Measurements from ENCODE around the gene HYAL1.
"Not testable (repeated sequence)": the region's sequence is repeated elsewhere in the genome, so short reads cannot be mapped to it uniquely, and the experiment has no call there.

Gene HYAL1

DNA sequence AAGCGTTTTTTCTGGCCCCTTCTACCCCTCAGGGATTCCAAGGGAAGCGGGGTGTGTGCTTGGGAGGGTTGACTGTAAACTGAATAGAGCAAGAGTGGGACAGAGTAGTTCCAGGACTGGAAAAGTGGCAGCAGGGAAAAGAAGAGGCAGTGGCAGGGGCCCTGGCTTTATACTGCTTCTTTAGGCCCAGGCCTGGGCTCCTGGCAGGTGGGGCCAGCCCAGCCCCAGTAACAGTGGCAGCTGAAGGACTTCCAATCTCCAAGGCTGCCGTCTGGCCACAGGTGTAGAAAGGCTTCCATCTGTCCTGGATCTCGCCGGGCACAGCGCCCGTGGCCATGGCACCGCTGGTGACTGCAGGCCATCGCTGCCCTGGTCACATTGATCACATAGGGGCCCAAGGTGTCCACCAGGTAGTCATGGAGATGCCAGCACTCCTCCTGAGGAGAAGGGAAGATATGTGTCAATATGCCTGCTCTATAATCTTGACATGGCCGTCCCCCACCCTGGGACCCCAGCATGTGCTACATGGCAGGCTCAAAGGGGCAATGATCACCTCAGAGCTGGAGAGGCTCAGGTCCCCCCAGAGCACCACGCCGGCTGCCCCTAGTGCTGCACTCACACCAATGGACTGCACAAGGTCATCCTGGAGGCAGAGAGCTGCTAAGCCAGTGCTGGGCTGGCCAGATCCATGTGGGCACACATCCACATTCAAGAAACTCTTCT lies 10.1 kb downstream of the HYAL1 start:
- peak; percentile 62 for DNase-seq

GRCh38 chr3:50292159-50293078 lies 11.0 kb downstream of the HYAL1 start, which contains the start of gene IFRD2:
TSS of gene IFRD2 (minus strand) at chr3:50292429. CDS start at chr3:50292274, 155 bp downstream.
- DNase-seq = peak; percentile 99

GRCh38 chr3:50290161-50290641 lies 13.2 kb downstream of the HYAL1 start:
- DNase-seq = peak; percentile 62

GRCh38 chr3:50289130-50289529 lies 14.2 kb downstream of the HYAL1 start:
- no peak for DNase-seq

DNA sequence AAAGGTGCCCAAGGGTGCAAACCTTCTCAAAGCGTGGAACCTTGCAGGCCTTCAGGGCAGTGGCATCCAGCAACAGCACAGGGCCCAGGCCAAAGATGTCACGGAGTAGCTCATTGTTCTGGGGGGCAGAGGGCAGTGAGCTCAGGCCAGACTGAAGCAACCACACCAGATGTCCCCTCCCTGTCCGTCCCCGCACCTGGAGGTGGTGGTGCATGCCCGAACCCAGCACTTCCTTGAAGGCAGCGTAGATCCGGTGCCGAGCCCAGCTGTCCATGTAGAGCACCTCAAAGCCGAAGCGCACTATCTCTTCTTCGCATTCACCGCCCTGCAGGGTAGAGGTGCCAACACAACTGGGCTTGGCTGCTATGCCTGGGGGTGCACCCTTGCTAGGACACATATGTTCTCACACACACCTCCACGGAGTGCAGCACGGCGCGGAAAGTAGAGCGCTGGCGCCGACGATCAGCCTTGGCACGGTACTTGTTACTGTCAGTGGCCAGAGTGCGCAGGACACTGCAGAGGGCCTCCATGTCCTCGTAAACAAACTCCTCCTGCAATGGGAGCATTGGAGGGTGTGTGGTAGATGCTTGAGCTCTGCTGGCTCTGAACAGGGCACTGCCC lies 14.9 kb downstream of the HYAL1 start:
- peak; percentile 60 for DNase-seq

DNA sequence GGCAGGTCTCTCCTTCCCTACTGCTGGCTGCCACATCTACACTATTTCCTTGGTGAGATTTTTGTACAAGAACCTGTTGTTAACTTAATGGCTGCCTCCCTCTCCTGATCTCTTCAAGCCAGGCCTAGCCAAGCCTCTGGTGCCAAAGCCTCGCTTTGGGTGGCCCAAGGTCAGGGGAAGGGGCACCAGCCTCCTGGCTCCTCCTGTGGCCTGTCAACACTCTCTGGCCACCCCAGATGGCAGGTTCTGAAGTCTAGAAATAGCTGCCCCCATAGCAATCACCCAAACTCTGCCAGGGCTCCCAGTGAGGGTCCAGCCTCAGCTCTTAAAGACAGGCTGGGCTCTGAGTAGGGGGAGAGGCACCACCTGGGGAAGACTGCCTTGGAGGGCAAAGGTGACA lies 16.1 kb downstream of the HYAL1 start:
- peak; percentile 57 for DNase-seq

- DNase-seq = peak; percentile 60
These were observed 16.8 kb downstream of the HYAL1 start for GRCh38 chr3:50286322-50287227.

DNA sequence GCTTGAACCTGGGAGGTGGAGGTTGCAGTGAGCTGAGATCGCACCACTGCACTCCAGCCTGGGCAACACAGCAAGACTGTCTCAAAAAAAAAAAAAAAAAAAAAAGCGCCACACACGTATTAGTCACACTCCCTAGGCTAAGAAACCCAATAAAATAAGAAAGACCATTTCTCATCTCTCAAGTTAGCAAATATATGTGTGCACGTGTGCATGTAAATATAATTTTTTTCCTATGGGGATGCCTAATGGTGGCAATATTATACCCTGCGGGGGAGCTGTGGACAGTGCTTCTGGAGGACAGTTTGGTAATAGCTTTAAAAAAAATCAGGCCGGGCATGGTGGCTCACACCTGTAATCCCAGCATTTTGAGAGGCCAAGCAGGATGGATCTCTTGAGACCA lies 19.3 kb downstream of the HYAL1 start:
- DNase-seq = not testable (repeated sequence)

DNA sequence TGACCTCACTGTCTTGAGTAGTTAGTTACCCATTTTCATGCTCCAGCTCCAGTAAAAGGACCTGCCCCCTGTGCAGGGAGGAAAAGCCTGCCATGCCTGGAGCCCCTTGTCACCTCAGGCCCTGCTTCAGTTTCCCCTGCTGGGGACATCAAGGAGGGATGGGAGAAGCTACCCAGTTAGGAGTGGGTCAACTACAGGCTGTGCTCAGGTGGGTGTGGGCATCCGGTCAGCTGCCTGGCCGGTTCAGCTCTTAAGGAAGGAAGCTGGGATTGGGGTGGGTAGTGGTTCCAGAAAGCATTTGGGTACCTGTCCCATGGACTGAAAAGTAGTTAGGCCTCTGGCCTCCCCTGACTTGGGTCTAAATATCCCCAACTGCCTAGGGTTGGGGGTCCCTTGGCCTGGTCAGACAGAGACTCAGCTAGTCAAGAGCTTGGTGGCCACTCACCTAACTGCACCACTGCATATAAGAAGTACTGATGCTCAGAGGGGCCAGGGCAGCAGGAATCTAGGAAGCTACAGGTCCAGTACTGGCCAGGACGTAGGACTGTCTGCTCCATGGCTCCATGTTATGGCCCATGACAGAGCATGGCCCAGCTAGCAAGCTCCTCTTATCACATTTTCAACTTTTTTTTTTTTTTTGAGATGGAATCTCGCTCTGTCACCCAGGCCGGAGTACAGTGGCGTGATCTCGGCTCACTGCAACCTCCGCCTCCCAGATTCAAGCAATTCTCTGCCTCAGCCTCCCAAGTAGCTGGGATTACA lies 23.9 kb downstream of the HYAL1 start:
- no peak for DNase-seq

DNA sequence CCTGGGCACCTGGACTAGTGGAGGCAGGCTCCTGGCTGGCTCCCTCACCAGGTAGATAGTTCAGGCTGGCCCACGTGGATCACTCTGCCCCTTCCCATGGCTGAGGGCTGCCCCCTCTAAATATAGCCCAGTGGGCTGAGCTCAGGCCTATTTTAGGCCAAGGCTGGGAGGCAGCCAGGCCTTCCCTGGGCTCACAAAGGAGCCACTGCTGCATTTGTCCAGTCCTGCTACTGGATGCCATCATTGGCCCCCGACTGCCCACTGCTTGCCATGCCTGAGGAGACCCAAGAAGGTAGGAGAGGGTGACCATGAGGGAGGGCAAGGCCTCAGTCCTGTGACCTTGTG lies 24.5 kb downstream of the HYAL1 start, which contains the start of gene LSMEM2:
TSS of gene LSMEM2 (plus strand) at position 208 of the 345 bp plus-strand sequence. CDS start at position 235, 27 bp downstream.
- no peak for DNase-seq

DNA sequence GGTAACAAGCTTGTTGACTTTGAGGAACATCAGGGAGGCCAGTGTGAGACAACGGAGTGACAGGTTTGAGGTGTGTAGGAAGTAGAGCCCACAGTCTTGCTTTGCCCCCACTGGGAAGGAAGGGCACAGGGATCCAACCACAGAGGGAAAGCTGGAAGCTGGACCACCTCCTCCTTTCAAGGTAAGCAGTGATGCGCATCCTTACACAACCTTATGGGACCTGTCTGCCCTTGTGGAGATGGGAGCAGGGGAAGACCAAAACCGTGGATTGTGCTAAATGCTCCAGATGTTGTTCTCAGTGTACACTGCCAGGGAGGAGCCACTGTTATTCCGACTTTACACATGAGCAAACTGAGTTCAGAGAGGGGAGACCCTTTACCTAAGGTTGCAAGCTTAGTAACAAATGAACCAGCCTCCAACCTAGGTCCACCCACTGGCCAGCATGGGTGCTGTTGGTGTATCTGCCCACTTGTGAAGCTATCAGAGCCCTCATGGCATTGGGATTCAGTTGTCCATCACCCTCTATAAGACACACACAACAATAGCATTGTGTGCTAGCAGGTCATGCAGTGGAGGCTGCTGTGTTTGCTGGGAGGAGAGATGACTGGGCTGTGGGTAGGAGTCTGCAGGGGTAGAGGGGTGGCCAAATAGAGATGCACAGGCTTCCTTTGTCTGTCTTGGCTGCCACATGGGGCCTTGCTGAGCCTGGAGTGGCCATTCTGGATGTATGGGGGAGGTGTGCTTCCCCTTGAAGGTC lies 25.1 kb downstream of the HYAL1 start:
- no peak for DNase-seq

DNA sequence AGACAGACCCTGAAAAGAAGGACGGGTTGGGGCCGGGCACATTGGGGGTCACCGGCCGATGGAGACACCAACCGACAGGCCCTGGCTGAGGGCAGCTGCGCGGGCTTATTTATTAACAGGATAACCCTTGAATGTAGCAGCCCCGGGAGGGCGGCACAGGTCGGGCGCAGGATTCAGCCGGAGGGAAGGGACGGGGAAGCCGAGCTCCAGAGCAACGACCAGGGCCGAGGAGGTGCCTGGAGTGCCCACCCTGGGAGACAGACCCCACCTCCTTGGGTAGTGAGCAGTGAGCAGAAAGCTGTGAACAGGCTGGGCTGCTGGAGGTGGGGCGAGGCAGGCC lies 26.6 kb downstream of the HYAL1 start:
- no peak for DNase-seq

DNA sequence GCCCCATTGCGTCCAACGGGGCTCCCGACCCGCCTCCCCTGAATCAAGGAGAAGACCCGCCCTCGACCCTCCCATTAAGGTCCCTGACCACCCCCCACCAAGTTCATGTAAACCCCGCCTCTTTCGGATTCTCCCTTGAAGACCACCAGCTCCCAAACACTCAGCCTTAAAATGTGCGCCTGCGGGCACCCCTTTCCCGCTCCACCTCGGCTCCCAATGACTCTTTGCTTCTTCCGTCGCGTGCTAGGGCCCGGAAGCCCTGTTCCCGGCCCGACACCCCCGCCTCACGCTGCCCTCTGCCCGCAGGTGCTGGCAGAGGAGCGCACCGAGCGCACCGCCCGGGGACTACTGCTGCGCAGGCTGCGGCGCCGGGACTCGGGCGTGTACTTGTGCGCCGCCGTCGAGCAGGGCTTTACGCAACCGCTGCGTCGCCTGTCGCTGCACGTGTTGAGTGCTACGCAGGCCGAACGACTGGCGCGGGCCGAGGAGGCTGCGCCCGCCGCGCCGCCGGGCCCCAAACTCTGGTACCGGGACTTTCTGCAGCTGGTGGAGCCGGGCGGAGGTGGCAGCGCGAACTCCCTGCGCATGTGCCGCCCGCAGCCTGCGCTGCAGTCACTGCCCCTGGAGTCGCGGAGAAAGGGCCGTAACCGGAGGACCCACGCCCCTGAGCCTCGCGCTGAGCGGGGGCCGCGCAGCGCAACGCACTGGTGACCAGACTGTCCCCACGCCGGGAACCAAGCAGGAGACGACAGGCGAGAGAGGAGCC lies 27.2 kb downstream of the HYAL1 start:
- peak; percentile 73 for DNase-seq

- DNase-seq = no peak
These were observed 28.0 kb downstream of the HYAL1 start for GRCh38 chr3:50275141-50275995.

DNA sequence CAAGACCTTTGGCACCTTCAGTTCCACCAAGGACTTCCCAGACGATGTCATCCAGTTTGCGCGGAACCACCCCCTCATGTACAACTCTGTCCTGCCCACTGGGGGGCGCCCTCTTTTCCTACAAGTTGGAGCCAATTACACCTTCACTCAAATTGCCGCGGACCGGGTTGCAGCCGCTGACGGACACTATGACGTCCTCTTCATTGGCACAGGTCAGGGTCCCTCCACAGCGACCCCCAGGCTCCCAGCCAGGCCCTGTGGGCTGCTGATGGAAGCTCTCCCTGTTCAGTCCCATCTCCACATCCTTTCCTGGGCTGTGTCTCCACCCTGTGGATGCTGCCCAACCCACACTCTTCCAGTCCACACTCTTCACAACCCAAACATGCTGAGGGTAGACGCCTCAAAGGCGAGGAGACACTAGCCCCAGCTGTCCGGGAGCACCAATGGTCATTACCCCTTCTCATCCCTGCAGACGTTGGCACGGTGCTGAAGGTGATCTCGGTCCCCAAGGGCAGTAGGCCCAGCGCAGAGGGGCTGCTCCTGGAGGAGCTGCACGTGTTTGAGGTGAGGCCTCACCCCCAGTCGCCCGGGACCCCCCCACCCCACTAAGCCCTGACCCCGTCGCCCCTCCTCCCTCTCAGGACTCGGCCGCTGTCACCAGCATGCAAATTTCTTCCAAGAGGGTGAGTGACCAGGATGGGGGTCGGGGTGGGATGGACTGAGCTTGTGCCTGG lies 28.8 kb downstream of the HYAL1 start:
- peak; percentile 90 for DNase-seq

GRCh38 chr3:50273689-50274065 lies 29.7 kb downstream of the HYAL1 start:
- DNase-seq = no peak

GRCh38 chr3:50272911-50273688 lies 30.3 kb downstream of the HYAL1 start:
- peak; percentile 96 for DNase-seq

Measured in activated effector memory CD4-positive, alpha-beta T cell treated with anti-CD3 and anti-CD28 coated beads, Interleukin-2, amount 50 U/mL, for 16 hours (primary cell).